ENCODE measurements around the gene VNN1.

Gene VNN1

GRCh38 chr6:132725947-132726607, 12.2 kb upstream of the VNN1 start:
- TF ChIP-seq ZFX (IDR thresholded peaks at IDR 0.05; ENCODE audit: borderline replicate concordance) (no peak), CTCF (IDR thresholded peaks at IDR 0.05) (no peak)

DNA sequence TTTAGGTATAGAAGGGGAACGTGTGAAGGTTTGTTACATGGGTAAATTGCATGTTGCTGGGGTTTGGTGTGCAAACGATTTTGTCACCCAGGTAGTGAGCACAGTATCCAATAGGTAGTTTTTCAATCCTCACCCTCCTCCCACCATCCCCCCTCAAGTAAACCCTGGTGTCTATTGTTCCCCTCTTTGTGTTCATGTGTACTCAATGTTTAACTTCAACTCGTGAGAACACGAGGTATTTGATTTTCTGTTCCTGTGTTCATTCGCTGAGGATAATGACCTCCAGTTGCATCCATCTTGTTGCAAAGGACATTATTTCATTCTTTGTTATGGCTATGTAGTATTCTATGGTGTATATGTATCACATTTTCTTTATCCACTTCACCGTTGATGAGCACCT, 11.6 kb upstream of the VNN1 start:
- H3K27ac ChIP-seq, result no peak overlapping the region
- TF ChIP-seq ZFX (IDR thresholded peaks at IDR 0.05; ENCODE audit: borderline replicate concordance) (no peak), CTCF (IDR thresholded peaks at IDR 0.05) (no peak)

More at GRCh38 chr6:132725947-132726607, 12.2 kb upstream of the VNN1 start:
- H3K27ac ChIP-seq, result no peak overlapping the region

- no peak overlapping the region for H3K27ac ChIP-seq
- TF ChIP-seq CTCF (IDR thresholded peaks at IDR 0.05) (no peak), ZFX (IDR thresholded peaks at IDR 0.05; ENCODE audit: borderline replicate concordance) (no peak)
These were observed 6.0 kb upstream of the VNN1 start for GRCh38 chr6:132719736-132720448.

DNA sequence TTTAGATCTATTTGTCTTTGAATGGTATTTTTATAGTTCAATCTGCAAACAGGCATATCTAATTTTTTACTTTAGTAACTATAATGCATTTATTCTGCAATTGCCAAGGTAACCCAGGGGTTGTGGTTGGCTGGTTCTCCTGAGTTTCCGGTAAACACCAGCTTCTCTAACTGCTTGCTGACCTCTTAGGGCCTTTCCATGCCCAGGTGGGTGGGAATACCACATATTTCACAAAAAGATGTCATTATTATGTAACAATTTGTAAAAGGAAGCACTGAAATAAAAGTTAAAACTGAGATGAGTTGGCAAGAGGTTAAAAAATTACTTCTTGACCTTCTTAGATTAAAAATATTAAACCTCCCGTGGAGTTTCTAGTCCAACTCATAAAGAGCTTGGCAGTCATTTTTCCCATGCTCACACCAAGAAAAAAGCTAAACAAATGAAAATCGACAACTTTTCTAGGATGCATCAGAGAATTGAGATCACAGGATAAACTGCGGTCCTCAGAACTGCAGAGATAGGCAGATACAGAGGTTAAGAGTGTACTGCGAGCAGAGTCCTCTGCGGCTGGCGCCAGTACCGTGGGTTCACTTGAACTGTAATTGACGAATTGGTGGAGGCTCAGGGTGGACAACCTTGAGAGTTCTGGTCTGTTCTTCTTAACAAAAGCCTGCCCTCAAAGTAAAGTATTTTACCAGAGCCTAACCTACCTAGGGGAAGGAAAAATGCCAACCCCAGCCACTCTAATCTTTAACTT, 2.2 kb upstream of the VNN1 start:
- no peak for TF ChIP-seq CTCF (IDR thresholded peaks at IDR 0.05)
- TF ChIP-seq ZFX (IDR thresholded peaks at IDR 0.05; ENCODE audit: borderline replicate concordance), result no peak
- no peak overlapping the region for H3K27ac ChIP-seq

DNA sequence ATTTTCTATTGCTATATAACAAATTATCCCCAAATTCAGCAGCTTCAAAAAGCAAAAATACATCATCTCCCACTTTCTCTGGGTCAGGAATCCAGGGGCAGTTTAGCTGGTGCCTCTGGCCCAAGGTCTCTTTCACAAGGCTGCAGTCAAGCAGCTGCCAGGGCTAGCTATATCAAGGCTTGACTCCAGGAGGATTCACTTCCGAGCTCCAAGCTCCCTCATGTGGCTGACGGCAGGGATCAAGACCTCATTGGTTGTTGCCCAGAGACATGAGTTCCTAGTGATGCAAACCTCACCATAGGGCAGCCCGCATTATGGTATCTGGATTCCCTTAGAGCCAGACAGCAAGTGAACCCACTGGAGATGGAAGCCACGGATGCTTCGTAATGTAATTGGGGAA, 1.3 kb upstream of the VNN1 start:
- TF ChIP-seq CTCF (IDR thresholded peaks at IDR 0.05) (peak; percentile 72), ZFX (IDR thresholded peaks at IDR 0.05; ENCODE audit: borderline replicate concordance) (no peak)
- H3K27ac ChIP-seq, result no peak overlapping the region

DNA sequence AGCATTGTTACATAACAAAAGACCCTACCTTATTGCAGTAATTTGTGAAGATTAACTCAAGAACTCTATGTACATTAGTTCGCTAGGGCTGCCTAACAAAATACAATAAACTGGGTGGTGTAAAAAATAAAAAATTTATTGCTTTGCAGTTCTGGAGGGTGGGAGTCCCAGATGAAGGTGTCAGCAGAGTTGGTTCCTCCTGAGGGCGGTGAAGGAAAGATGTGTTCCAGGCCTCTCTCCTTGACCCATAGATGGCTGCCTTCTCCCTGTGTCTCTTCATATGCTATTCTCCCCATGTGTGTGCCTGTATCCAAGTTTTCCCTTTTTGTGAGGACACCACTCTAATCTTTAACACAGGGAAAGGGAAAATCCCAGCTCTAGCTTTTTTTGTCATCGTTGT, 305 bp upstream of the VNN1 start:
- no peak overlapping the region for H3K27ac ChIP-seq
- TF ChIP-seq ZFX (IDR thresholded peaks at IDR 0.05; ENCODE audit: borderline replicate concordance), result no peak
- TF ChIP-seq CTCF (IDR thresholded peaks at IDR 0.05), result no peak

Data from 22Rv1 (cell line).